NCI-H1436 (cell line): ENCODE data around the gene SLC17A5.
"Not testable (repeated sequence)": the region's sequence is repeated elsewhere in the genome, so short reads cannot be mapped to it uniquely, and the experiment has no call there.

Experiments used
- DNase-seq: peaks from one replicate; lab custom pipeline; 2025; lab: John Stamatoyannopoulos, UW

SLC17A5 gene

DNA sequence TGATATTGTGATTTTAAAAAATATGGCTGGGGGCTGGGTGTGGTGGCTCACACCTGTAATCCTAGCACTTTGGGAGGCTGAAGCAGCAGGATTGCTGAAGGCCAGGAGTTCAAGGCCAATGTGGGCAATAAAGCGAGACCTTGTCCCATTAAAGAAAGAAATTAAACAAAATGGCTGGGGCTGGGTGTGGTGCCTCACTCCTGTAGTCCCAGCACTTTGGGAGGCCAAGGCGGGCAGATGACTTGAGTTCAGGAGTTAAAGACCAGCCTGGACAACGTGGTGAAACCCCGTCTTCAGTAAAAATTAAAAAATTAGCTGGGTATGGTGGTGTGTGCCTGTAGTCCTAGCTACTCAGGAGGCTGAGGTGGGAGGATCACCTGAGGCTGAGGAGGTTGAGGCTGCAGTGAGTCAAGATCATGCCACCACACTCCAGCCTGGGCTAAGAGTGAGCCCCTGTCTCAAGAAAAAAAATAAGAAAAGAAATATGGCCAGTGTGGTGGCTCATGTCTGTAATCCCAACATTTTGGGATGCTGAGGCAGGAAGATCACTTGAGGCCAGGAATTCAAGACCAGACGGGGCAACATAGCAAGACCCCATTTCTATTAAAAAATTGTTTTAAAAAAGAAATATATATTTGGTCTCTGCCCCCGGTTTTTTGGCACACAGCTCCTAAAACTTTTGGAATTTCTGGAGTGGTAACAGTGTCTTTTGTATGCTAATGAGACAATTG lies 39.8 kb downstream of the SLC17A5 start:
- no peak for DNase-seq

DNA sequence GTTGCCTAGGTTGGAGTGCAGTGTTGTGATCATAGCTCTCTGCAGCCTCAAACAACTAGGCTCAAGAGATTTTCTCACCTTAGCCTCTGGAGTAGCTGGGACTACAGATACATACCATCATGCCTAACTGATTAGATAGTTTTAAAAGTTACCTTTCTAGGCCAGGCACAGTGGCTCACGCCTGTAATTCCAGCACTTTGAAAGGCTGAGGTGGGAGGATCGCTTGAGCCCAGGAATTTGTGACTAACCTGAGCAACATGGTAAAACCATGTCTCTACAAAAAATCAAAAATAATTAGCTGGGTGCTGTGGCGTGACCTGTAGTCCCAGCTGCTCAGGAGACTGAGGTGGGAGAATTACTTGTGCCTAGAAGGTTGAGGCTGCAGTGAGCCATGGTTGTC lies 41.2 kb downstream of the SLC17A5 start:
- no peak for DNase-seq

DNA sequence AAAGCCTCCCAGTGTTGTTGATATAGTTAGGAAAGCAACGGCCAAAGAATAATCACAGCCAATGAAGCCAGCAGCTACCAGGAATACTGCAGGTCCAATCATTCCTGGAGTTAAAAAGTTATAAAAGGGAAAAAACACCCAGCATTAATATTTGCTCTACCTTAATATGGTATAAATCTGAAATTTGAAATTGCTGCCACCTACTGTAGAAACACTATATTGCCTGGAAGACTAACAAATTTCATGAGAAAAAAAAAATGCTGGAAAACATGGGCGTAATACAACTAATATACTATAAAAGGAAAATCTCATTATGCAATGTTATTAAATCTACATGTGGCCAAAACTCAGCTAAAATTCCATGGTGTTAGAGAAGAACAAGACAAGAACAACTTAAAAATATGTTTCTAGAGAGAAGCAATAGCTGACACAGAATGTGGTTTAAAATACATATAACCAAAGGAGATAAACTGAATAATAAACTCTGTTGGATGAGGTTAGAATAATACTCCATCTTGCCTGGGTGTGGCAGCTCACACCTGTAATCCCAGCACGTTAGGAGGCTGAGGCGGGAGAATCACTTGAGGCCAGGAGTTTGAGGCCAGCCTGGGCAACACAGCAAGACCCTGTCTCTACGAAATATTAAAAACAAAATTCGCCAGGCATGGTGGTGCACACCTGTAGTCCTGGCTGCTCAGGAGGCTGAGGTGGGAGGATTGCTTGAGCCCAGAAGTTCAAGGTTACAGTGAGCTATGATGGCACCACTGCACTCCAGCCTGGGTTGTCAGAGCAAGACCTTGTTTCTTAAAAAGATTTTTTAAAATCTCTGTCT lies 43.1 kb downstream of the SLC17A5 start:
- DNase-seq: no peak

DNA sequence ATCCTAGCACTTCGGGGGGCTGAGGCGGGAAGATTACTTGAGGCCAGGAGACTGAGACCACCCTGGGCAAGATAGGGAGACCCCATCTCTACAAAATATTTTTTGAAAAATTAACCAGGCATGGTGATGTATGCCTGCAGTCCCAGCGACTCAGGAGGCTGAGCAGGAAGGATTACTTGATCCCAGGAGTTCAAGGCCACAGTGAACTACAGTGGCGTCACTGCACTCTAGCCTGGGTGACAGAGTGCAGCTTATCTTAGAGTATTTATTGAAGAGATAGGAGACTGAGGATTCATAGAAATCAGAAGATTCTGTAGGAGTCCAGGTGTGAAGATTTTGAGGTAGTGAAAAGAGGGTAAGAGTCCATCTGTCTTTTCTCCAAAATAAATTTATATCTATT lies 45.0 kb downstream of the SLC17A5 start:
- DNase-seq: no peak

DNA sequence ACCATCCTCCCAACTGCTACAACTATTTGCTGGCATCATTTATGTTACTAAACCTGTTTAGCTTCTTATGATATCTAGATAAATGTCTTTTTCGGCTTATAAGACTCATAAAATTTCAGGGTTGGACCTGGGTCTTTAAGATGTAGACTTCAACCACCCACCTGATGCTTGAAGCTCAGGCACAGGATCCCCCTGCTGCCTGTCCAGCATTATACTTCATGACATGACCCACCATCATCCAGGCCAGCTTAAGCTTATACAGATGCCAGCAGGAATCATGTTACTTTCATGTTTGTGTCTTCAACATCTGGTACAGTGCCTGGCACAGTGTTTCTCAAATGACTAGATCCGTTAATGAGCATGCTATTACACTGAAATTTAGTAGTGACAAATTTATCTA lies 47.4 kb downstream of the SLC17A5 start:
- DNase-seq: no peak

DNA sequence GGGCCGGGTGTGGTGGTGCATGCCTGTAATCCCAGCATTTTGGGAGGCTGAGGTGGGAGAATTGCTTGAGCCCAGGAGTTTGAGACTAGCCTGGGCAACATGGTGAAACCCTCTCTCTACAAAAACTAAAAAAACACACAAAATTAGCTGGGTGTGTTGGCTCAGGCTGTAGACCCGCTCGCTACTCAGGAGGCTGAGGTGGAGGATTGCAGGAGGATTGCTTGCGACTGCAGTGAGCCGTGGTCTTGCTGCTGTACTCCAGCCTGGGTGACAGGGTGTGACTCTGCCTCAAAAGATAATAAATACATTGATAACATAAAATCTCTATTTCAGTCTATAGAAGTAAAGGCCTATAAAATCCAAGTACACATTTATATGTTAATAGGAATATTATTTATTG lies 49.3 kb downstream of the SLC17A5 start:
- DNase-seq: no peak

DNA sequence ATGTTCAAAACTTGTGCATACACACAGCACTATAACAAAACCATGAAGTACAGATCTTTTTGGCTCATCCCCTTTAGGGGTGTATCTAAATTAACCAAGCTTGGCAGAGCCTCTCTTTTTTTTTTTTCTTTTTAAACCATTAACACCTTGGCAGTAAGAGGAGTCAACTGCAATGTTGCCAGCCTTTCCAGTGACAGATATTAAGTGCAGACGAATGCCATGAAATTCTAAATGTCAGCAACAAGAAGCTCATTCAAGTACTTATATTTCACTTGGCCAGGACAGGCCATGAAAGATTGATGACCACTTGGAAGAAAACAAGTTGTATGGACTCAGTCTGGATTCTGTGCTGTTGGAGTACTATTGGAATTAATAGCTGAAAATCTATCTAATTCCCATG lies 49.8 kb downstream of the SLC17A5 start:
- DNase-seq: no peak

DNA sequence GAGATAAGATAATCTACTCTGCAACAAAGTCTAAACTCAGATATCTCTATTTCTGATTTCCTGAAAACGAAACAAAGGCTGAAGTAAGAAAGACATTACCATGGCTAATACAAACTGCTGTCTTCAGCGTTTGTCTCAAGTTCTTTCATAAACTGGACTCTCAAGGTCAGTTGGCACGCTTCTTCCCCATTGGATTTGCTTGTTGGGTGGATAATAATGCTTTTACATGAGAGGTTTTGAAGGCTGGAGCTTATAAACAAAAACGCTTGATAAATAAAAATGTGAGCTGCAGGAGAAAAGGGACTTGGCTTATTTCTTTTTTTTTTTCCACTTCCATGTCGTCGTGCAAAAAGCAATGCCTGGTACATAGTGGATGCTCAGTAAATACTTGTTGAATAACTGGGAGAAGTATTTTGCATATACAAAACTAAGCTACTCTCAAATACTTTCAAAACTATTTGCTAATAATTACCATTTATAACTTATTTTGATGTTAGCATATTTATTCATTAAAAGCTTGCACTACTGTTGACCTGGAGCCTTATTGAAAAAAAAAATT lies 67.3 kb downstream of the SLC17A5 start:
- no peak for DNase-seq

DNA sequence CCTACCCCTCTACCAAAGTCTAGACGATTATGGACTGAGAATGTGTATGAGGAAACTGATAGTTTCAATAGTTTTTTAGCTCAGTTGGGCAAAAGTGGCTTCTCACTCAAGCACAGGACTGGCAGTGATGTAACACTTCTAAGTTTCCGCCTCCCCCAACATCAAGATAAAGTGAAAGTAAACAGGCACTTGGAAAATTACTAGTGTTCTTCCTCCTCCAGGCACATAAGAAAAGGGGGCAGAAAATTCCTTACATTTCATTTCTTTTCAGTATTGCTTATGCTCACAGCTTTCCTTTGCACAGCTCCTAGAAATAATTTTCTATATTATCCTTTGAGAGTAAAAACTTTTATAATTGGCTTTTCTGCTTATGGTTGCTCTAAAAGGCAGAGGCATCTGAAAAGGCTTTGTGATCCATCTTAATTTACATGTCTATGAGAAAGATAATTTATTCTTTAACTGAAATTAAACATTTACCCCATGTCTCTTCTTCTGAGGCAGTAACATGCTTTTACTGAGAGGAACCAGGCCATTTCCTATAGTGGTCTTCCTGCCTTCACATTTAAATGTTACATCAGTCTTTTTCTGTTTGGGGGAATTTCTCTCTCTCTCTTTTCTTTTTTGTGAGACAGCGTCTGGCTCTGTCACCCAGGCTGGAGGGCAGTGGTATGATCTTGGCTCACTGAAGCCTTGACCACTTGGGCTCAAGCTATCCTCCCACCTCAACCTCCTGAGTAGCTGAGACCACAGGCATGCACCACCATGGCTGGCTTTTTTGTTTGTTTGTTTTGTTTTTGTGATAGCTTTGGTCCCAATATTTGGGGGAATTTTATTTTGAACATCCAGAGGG lies 68.0 kb downstream of the SLC17A5 start:
- DNase-seq: no peak

DNA sequence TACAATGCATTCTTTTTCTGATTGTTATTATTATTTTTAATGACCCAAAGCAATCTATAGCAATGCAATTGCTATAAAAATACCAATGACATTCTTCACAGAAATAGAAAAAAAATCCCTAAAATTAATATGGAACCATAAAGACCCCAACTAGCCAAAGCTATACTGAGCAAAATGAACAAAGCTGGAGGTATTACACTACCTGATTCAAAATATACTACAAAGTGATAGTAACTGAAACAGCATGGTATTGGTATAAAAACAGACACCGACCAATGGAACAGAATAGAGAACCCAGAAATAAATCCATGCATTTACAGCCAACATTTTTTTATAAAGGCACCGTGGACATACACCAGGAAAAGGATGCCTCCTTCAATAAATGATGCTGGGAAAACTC lies 72.5 kb downstream of the SLC17A5 start:
- DNase-seq: no peak

DNA sequence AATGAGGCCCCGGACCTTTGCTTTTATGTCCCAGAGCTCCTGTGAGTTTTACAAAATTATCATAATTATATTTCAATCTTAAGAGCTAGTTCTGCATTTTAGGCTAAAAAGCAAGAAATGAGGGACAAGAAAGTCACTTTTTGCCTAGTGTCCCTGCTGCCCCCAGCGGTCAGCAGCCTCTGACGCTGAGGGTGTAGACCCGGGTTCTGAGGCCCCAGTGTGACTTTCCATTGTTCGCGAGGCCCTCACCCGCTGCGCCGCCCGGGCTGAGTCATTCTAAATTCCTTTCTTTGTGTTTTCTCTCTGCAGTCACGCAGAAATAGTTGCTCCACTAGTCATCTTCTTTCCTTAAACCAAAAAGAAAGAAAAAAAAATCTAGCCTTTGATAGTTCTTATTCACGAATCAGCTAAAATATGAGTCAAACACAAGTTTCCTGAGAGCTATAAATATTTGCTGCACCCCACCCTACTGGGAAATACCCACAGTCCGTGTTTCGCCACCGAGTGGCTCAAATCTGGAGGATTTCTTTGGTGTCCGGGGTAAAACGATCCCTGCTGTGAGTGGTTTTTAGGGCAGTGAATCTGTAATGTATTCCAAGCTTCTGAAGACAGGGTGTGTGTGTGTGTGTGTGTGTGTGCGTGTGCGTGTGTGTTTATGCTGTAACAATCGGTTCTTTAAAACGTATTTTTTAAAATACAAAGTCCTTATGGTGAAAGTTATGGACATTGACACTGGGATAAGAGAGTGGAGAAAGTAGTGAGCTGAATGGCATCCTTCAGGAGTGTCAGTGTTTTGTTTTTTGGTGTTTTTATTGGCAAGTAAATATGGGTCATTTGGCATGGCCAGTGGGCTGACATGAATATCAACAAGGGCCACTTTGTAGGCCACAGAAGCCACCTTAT lies 73.3 kb downstream of the SLC17A5 start:
- no peak for DNase-seq

DNA sequence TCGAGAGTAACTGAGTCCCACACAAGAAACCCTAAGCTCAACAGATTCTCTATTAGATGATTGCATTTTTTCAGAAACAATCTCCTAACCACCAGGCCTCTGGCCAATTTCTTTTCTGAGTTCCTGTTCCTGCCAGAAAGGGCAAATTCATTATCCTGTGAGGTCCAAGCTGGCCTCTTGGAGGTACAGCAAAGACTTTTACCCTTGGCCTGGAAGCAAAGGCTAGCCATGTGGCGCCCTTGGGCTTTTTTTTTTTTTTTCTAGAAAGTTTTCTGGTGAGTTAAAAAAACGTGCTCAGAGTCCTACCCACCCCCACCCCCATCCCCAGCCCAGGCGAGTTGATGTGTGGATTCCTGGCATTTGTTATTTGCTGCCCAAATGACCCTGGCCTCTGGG lies 73.9 kb downstream of the SLC17A5 start:
- no peak for DNase-seq

DNA sequence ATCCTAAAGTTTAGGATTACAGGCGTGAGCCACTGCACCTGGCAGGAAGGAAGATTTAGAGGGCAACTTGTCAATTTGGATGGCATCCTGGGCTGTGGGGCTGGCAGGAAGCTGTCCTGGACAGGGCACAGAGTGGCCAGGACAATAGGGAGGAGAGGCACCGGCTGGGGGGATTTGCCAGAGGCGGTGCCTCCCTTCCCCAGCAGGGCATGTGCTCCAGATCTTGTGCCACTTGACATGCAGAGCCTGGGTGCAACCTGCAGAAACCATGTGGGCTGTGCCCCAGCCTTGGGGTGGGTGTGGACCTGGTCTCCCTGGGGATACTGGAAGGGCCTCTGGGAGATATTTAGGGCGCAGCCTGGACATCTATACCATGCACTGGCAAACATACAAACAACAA lies 74.4 kb downstream of the SLC17A5 start:
- no peak for DNase-seq

DNA sequence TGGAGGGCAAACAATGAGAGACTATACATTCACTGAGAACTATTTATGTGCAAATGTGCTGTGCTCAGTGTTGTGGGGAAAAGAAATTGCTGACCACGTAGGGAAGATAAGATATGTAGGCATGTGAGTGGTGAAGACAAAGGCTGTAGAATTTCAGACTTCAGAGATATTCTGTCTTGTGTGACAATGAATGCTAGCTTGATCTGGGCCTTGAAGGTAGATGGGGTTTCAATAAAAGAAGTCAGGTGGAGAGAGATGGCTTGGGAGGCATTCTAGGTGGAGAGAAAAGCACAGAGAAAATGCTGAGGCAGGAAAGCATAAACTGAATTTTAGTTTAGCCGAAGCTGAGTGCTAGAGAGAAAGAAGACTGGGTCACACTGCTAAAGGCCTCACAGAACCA lies 76.1 kb downstream of the SLC17A5 start:
- DNase-seq: no peak

DNA sequence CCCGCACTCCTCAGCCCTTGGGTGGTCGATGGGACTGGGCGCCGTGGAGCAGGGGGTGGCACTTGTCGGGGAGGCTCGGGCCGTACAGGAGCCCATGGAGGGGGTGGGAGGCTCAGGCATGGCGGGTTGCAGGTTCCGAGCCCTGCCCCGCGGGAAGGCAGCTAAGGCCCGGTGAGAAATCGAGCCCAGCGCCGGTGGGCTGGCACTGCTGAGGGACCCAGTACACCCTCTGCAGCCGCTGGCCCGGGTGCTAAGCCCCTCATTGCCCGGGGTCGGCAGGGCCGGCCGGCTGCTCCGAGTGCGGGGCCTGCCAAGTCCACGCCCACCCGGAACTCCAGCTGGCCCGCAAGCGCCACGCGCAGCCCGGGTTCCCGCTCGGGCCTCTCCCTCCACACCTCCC lies 81.3 kb downstream of the SLC17A5 start:
- DNase-seq: not testable (repeated sequence)

DNA sequence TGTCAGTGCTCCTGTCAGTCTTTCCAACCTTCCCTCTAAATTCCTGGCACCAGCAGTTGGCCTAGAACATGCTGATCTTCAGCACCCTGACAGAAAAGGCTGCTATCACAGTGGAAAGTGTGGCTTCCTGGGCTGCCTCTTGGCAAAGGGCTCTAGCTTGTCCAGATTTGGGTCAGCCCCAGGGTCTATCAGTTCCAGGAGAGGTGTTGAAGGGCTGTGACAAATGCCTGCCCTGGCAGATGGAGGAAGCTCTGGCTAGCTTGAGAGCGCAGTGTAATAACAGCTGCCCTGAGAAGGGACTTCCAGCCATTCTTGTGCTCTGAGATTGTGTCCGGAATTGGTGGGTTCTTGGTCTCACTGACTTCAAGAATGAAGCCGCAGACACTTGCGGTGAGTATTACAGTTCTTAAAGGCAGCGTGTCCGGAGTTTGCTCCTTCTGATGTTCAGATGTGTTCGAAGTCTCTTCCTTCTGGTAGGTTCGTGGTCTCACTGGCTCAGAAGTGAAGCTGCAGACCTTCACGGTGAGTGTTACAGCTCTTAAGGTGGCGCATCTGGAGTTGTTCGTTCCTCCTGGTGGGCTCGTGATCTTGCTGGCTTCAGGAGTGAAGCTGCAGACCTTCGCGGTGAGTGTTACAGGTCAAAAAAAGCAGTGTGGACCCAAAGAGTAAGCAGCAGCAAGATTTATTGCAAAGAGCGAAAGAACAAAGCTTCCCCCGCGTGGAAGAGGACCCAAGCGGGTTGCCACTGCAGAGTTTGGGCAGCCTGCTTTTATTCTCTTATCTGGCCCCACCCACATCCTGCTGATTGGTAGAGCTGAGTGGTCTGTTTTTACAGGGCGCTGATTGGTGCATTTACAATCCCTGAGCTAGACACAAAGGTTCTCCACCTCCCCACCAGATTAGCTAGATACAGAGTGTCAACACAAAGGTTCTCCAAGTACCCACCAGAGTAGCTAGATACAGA lies 82.3 kb downstream of the SLC17A5 start:
- not testable (repeated sequence) for DNase-seq

DNA sequence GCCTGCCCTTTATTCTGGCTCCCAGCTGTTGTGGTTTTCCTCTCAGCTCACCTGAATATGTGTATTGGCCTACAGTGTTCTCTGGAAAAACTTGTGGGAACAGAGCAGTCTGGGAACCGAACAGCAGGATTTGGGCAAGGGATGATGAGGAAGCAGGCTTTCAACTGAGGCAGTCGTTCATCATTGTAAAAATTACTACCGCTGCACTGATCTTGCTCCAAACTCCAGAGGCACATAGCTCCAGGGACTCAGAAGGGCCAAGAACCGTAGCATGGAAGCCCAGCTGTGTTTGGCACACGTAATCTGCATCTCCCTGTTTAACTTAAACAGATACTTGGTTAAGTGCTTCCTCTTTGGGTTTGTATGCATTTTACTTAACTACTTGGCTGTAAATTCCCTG lies 84.7 kb downstream of the SLC17A5 start:
- no peak for DNase-seq

DNA sequence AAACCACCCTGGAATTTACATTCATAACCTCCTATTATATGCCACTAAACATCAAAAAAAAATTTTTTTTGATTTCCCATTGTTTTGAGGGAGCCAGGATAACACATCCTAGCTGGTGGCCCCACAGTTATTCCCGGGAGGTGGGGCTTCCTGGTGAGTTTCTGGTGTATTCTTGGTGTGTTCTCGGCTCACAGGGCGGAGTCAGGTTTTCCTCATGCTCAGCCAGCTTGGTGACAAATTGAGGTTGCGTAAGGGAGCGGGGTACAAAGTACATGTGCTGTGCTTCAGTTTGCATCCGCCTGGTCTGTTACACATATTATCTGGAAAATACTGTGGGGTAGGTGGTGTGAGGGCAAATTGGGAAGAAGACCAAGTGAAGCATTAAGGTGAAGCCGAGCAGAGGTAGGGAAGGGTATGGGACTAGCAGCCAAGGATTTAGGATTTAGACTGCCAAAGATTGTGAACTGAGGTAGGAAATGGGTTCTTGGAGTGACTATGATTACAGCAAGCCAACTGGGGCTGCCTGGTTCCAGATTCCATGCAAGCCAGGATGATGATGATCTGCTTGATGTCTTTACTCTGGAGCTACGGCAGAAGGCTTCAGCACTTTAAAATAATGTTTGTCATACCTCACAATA lies 86.7 kb downstream of the SLC17A5 start:
- DNase-seq: no peak

DNA sequence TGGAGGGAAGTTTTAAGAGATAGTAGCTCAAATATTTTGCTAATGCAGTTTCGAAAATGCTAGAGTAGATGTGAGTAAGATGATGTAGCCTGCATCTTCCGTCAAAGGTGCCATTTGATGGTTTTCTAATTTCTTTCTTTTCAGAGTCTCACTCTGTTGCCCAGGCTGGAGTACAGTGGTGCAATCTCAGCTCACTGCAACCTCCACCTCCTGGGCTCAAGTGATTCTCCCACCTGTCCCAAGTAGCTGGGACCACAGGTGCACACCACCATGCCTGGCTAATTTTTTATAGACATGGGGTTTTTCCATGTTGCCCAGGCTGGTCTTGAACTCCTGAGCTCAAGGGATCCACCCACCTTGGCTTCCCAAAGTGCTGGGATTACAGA lies 87.3 kb downstream of the SLC17A5 start:
- not testable (repeated sequence) for DNase-seq
